Stimulated activated CD8-positive, alpha-beta memory T cell treated with anti-CD3 and anti-CD28 coated beads, Interleukin-7, amount 100 ng/mL, for 48 hours (primary cell): ENCODE data around the gene MAP6D1.
"Not testable (repeated sequence)": the region's sequence is repeated elsewhere in the genome, so short reads cannot be mapped to it uniquely, and the experiment has no call there.

ENCODE experiments used
- DNase-seq, 2 donors: peaks; one replicate each; pipeline ENCODE4 v3.0.0-alpha.2; 2020; ENCODE audit warnings: low read depth in 1 of 2; ENCODE audit errors: extremely low read depth in 1 of 2

Gene MAP6D1

GRCh38 chr3:183801601-183802000, 23.8 kb downstream of the MAP6D1 start:
- no peak for DNase-seq

GRCh38 chr3:183800243-183800863, 25.0 kb downstream of the MAP6D1 start:
- DNase-seq = no peak

- no peak for DNase-seq
Measured at GRCh38 chr3:183799461-183799860, 25.9 kb downstream of the MAP6D1 start.

- no peak for DNase-seq
Measured at GRCh38 chr3:183797996-183798395, 27.4 kb downstream of the MAP6D1 start.

- DNase-seq = no peak
Measured at GRCh38 chr3:183796372-183796771, 29.0 kb downstream of the MAP6D1 start.

GRCh38 chr3:183794452-183794851, 30.9 kb downstream of the MAP6D1 start:
- no peak for DNase-seq

GRCh38 chr3:183792976-183793375, 32.4 kb downstream of the MAP6D1 start:
- DNase-seq = no peak

- DNase-seq = no peak
Measured at GRCh38 chr3:183790700-183791099, 34.7 kb downstream of the MAP6D1 start.

- DNase-seq = no peak
Measured at GRCh38 chr3:183789826-183790225, 35.6 kb downstream of the MAP6D1 start.

GRCh38 chr3:183784503-183784902, 40.9 kb downstream of the MAP6D1 start:
- not testable (repeated sequence) for DNase-seq

- no peak for DNase-seq
Measured at GRCh38 chr3:183782576-183783276, 42.7 kb downstream of the MAP6D1 start.

- DNase-seq = no peak
Measured at GRCh38 chr3:183781246-183781645, 44.1 kb downstream of the MAP6D1 start.

GRCh38 chr3:183779896-183780465, 45.4 kb downstream of the MAP6D1 start:
- no peak for DNase-seq

- DNase-seq = no peak
Measured at GRCh38 chr3:183777016-183777618, 48.3 kb downstream of the MAP6D1 start.

- DNase-seq = not testable (repeated sequence)
Measured at GRCh38 chr3:183776451-183776850, 48.9 kb downstream of the MAP6D1 start.

- DNase-seq = no peak
Measured at GRCh38 chr3:183775781-183776180, 49.6 kb downstream of the MAP6D1 start.

GRCh38 chr3:183774631-183775030, 50.7 kb downstream of the MAP6D1 start:
- DNase-seq = no peak

- no peak for DNase-seq
Measured at GRCh38 chr3:183769453-183769852, 55.9 kb downstream of the MAP6D1 start.

GRCh38 chr3:183768114-183768513, 57.3 kb downstream of the MAP6D1 start:
- no peak for DNase-seq

GRCh38 chr3:183766745-183767606, 58.4 kb downstream of the MAP6D1 start:
- peak; percentile 24 to 44 for DNase-seq

- DNase-seq = no peak
Measured at GRCh38 chr3:183766107-183766506, 59.3 kb downstream of the MAP6D1 start.
